Activated T-cell treated with anti-CD3 and anti-CD28 coated beads for 4 hours (primary cell): ENCODE measurements around the gene SORCS2.

Experiments used
- DNase-seq: peaks from one replicate; pipeline ENCODE4 v3.0.0-alpha.2; 2020

SORCS2 gene

GRCh38 chr4:7384003-7384928, 191.9 kb downstream of the SORCS2 start:
- no peak for DNase-seq

DNA sequence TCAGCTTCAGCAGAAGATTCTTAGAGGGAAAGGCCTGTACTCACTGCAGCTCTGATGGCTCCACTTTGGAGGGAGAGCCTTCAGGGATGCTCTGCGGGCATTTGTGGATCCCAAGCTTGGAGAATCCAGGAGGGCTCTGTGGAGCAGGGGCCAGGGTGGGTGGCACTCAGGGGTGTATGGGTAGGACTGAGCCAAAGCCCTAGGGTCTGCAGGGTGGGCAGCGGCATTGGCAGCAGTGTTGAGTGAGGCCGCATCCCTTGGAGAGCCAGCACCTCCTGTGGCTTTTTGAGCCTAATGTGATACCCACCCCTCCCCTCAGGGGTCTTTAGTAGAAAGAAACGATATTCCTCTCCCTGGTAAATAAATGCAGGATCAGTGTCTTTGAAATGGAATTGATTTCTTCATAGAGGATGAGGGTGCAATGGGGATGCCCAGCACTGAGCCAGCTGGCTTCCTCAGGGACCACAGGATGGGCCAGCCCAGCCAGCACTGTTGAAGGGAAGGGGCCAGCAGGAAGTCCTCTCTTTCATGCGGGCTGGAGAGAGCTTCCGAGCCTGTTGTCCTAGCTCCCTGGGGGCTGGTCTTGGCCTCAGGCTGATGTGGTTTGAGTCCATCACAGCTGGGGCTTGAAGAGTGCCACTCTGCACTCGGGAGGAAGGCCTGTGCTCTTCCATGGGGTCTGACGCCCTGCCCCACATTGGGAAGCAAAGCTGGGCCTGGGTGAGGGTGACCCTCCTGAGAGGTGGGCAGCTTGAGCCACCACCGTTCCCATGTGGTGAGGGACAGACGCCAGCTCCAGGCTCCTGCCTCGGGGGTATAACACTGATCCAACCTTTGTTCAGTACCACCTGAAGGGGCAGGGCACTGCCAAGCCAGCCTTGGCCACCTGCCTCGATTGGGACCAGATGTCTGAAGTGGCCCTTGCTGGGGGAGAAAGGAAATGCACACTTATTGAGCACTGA, 192.9 kb downstream of the SORCS2 start:
- no peak for DNase-seq

DNA sequence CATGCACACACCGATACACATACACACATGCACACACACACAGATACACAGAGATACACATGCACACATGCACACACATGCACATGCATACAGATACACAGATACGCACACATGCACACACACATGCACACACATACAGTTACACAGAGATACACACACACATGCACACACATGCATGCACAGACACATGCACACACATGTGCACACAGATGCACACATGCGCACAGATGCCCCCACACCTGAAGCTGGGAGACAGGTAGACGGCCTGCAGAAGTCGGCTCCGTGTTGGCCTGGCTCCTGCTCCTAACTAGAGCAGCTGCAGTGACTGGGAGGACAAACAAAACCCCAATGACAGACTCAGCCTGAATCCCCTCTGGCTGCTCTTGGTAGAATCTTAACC, 195.6 kb downstream of the SORCS2 start:
- no peak for DNase-seq

DNA sequence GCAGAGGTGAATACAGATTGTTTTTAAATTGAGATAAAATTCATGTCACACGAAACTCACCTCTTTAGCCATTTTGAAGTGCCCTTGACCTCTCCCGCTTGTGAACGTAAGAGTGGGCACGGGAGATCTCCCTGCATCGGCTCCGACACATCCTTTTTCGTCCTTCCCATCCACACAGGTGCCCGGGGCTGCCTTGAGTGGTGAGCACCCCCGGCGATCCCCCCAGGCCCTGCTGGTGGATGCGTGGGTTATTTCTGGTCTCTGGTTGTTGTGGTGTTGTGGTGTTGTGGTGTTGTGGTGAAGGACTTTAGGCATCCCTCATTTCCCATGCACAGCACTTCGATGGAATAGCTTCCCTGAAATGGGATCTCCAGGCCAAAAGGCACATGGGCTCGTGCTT, 196.3 kb downstream of the SORCS2 start:
- no peak for DNase-seq

- DNase-seq: no peak
Observed at GRCh38 chr4:7389101-7389701, 196.9 kb downstream of the SORCS2 start.

GRCh38 chr4:7389719-7390118, 197.4 kb downstream of the SORCS2 start:
- no peak for DNase-seq

DNA sequence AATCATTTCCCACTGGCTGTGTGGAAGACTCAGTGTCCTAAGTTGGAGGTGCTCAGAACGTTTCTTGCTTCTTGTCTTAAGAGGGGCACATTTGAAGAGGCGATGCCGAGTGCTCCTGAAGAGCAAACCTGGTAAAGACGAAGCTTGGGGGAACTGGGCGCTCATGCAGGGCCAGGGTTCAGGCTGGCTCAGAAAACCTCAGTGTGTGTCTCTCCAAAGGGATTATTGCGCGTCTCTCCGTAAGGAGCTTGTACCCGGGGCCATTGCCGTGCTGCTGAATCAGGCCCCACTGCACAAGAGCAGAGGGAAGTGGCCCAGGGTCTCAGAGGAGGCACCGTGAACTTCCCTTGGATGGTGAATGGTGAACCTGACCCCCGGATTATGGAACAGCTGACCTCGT, 198.0 kb downstream of the SORCS2 start:
- no peak for DNase-seq

- no peak for DNase-seq
Observed at GRCh38 chr4:7390906-7391636, 198.7 kb downstream of the SORCS2 start.

DNA sequence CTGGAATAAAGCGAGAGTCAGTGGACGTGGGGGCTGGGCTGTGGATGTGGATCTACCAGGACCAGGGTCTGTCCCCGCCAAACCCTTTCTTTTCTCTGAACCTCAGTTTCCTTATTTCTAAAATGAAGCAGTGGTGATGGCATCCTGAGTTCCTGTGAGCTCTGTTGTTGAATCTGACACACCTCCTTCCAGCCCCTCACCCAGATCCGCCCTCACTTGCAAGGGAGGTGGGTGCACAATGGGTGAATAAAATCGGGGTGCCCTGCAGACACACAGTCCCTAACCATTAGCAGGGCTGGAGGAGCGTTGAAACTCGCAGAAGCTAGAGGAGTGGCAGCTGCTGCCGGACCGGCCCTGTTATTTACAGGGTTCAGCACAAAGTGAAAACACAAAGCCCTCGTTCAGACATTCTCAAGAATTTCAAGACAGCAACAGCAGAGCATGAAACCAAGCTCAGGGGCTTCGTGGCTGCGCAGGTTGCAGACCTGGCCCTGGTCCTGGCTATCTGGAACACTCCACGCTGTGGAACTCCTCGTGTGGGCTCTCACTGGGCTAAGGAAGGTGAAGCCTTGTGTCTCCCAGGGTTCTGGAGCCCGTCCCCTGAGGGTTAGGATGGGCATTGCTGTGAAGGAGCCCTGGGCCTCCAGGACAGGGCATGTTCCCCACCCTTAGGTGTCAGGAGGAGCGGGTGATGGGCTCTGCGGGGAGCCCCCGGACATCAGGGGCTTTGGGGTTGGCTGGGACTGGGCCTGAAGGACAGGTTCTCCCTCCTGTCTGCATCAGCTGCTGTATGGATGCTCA, 199.5 kb downstream of the SORCS2 start:
- no peak for DNase-seq

DNA sequence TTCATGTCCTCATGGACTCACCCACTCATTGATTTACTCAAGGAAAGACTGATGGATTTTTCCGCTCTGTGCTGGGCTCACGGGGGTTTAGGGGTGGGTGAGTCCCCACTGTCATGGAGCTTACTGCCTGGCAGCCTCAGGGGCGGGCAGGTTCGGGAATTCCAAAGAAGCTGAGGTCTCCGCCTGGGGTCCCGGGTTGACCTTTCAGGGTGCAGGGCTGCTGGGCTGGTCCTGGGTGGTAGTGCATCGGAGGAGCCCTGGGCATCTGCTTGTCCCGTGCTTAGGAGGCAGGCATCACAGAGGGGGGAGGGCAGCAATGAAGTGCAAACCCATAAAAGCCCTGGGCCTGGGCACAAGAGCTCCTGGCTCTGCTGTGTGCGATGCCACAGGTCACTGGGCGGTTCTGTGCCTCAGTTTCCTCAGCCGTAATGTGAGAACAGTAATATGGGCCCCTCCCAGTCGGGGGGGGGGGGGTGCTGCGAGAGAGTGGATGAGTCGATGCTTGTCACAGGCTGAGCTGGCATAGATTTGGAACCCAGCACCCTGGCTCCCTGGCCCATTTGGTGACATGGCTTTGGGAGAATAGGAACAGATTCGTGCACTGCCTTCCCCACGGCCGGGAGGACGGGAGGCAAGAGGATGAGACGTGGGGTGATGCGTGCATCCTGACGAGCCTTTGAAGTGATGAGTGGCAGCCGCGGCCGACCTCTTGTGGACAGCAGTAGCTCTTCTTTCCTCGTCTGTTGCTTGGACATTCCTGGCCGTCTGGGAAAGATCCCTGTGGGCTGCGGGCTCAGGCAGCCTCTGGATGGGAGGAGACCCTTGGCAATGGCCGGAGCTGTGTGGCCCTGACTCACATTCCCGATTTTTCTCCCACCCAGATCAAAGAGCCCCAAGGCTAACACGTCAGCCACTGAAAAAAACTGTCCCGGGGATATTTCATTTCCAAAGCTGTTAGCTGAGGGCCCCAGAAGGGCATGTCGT, 200.4 kb downstream of the SORCS2 start:
- no peak for DNase-seq

DNA sequence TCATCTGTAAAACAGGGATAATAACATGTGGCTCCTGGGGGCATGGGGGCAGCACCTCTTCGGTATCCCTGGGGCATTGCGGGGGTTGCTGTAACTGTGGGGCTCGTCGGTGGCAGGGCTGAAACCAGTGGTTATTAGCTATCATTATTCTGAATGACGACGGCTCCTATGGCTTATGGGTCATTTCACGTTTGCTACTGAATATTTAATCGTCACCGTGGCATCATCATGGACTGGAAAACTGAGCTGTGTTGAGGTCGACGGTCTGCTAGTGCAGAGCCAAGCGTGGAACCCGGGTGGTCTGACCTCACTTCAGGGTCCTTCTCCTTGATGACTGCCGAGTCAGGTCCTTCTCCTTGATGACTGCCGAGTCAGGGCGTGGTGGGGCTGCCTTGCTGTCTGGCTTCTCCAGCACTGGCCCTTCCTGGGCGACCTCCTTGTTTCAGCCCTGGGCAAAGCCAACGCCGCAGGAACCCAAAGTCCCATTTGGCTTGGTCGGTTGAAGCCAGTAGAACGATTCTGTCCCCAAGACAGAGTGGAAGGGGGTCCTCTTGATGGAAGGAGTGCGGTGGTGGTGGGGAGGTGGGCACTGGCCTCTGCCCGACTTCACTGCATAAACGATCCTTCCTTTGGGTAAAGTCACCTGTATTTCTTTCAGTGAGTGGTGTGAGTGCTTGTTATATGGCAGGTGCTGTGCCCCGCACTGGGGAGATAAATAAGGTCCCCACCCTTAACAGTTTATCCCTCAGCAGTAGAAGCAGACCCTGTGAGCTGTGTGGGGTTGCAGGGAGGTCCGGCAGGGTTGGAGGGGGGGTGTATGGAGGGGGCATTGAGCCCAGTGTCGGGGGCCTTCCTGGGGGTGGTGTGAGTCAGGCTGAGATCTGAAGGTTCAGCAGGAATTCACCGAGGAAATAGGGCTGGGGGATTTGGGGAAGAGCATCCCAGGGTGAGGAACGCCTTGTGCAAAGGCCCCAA, 201.6 kb downstream of the SORCS2 start:
- DNase-seq: no peak

DNA sequence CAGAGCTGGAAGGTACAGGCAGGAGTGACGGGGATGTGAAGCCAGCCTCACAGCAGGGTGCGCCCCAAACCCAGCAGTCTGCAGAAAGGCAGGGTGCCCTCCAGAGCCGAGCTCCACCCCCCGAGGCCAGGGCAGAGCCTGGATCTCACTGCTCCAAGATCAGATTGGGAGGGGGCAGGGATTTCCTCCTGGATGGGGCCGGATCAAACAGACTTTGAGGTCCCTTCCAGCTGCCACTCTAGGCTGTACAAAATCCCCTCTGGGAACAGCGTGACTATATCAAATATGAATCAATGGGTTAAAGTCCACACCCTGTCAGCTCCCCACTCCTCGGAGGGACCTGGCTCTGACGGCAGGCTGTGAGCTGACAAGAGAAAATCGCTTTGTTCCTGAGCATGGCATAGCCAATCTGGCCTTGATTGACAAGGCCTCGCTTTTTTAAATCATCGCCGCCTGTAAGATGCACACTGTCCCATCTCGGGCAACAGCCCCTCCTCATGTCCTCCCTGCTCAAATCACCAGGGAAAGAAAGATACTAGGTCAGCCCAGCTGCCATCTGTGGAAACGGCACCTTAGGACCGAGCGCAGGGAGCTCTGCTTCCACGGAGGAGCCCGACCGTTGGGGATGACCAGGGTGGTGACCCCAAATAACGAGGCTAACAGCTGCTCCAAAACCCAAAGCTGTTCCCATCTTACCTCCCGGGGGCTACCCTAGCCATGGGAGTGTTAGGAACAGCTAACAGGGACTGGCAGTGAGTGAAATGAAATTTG, 202.5 kb downstream of the SORCS2 start:
- DNase-seq: no peak

GRCh38 chr4:7395645-7396044, 203.3 kb downstream of the SORCS2 start:
- DNase-seq: no peak

GRCh38 chr4:7396186-7396910, 204.0 kb downstream of the SORCS2 start:
- DNase-seq: no peak

GRCh38 chr4:7397206-7398103, 205.1 kb downstream of the SORCS2 start:
- no peak for DNase-seq

- no peak for DNase-seq
Observed at GRCh38 chr4:7398104-7398423, 205.7 kb downstream of the SORCS2 start.
